WTC11 (cell line): ENCODE measurements around the gene ANTXR1. TPM values are rescaled to one million over a fixed set of nuclear protein-coding genes. Genes with fewer than 3 reads are reported as not detected.

Source experiments
- ATAC-seq: fragments of 200-7000 bp; cut with Tn5 transposase; 2 replicates; pipeline ENCODE4 v1.10.0; 2021; ENCODE audit warnings: mild to moderate bottlenecking, moderate library complexity
- CTCF ChIA-PET: fragments of 300-600 bp; sonication (Branson Sonifier 250); formaldehyde crosslinking; loops from one replicate; lab custom pipeline; 2021; ENCODE audit warnings: antibody characterized with exemption; lab: Charles Lee
- POLR2A ChIA-PET: fragments of 350-600 bp; sonication (Branson Sonifier 250); formaldehyde crosslinking; loops from one replicate; lab custom pipeline; 2021; ENCODE audit warnings: antibody characterized with exemption; lab: Charles Lee
- DNase-seq: peaks from one replicate; pipeline ENCODE4 v3.0.0; 2021; ENCODE audit warnings: low spot score
- H3K27ac Mint-ChIP-seq: 2 replicates; pipeline ENCODE4 v1.8.0; 2021; ENCODE audit warnings: mixed read lengths
- H3K27me3 Mint-ChIP-seq: 2 replicates; pipeline ENCODE4 v1.8.0; 2021; ENCODE audit warnings: low read depth, mild to moderate bottlenecking, moderate library complexity, mixed read lengths
- H3K36me3 Mint-ChIP-seq: 2 replicates; pipeline ENCODE4 v1.8.0; 2021; ENCODE audit warnings: mixed read lengths
- H3K4me1 Mint-ChIP-seq: 2 replicates; pipeline ENCODE4 v1.8.0; 2022; ENCODE audit warnings: mixed read lengths
- H3K4me3 Mint-ChIP-seq: 2 replicates; pipeline ENCODE4 v1.8.0; 2021; ENCODE audit warnings: mild to moderate bottlenecking, moderate library complexity, mixed read lengths
- H3K9me3 Mint-ChIP-seq: 2 replicates; pipeline ENCODE4 v1.8.0; 2021; ENCODE audit warnings: mixed read lengths
- CBFB ChIP-seq: sonication (generic); formaldehyde crosslinking; IDR thresholded peaks from 2 replicates; pipeline ENCODE4 v1.8.1; 2022; ENCODE audit warnings: mild to moderate bottlenecking, low read depth, missing genetic modification reagents
- CDX4 ChIP-seq: fragments of 250-450 bp; sonication (Bioruptor Pico); IDR thresholded peaks from 2 replicates; pipeline ENCODE4 v1.9.0; 2021; ENCODE audit warnings: moderate library complexity, mild to moderate bottlenecking, inconsistent platforms, borderline replicate concordance
- E2F4 ChIP-seq: sonication (generic); formaldehyde crosslinking; IDR thresholded peaks from 2 replicates; pipeline ENCODE4 v1.8.1; 2022; ENCODE audit warnings: low read depth, mild to moderate bottlenecking, moderate library complexity, missing genetic modification reagents, borderline replicate concordance
- ETV6 ChIP-seq: sonication (generic); formaldehyde crosslinking; IDR thresholded peaks from 2 replicates; pipeline ENCODE4 v1.8.1; 2022; ENCODE audit warnings: mild to moderate bottlenecking, missing genetic modification reagents
- FOXK1 ChIP-seq: sonication (generic); formaldehyde crosslinking; IDR thresholded peaks from 2 replicates; pipeline ENCODE4 v1.8.0; 2022; ENCODE audit warnings: mild to moderate bottlenecking, moderate library complexity, missing genetic modification reagents
- FOXP4 ChIP-seq: sonication (generic); formaldehyde crosslinking; IDR thresholded peaks from 2 replicates; pipeline ENCODE4 v1.8.0; 2022; ENCODE audit warnings: mild to moderate bottlenecking, missing genetic modification reagents
- KAT7 ChIP-seq: sonication (generic); formaldehyde crosslinking; IDR thresholded peaks from 2 replicates; pipeline ENCODE4 v1.8.1; 2023; ENCODE audit warnings: missing genetic modification reagents, mild to moderate bottlenecking, borderline replicate concordance
- MAX ChIP-seq: sonication (generic); formaldehyde crosslinking; IDR thresholded peaks from 2 replicates; pipeline ENCODE4 v1.8.0; 2022; ENCODE audit warnings: mild to moderate bottlenecking, missing genetic modification reagents
- NFE2L1 ChIP-seq: sonication (generic); formaldehyde crosslinking; IDR thresholded peaks from 2 replicates; pipeline ENCODE4 v1.8.1; 2023; ENCODE audit warnings: missing genetic modification reagents
- NFYB ChIP-seq: sonication (generic); formaldehyde crosslinking; conservative IDR thresholded peaks from 2 replicates; pipeline ENCODE4 v1.8.0; 2022; ENCODE audit warnings: low read depth, missing genetic modification reagents
- NR1H2 ChIP-seq: sonication (generic); formaldehyde crosslinking; IDR thresholded peaks from 2 replicates; pipeline ENCODE4 v1.9.0; 2021; ENCODE audit warnings: mild to moderate bottlenecking, moderate library complexity, missing genetic modification reagents
- NR3C1 ChIP-seq: sonication (generic); formaldehyde crosslinking; conservative IDR thresholded peaks from 2 replicates; pipeline ENCODE4 v1.8.1; 2023; ENCODE audit warnings: low read depth, mild to moderate bottlenecking, missing genetic modification reagents
- PRDM15 ChIP-seq: sonication (generic); formaldehyde crosslinking; IDR thresholded peaks from 2 replicates; pipeline ENCODE4 v1.8.0; 2022; ENCODE audit warnings: missing genetic modification reagents
- PREB ChIP-seq: sonication (generic); formaldehyde crosslinking; IDR thresholded peaks from 2 replicates; pipeline ENCODE4 v1.8.1; 2022; ENCODE audit warnings: mild to moderate bottlenecking, missing genetic modification reagents, moderate library complexity, borderline replicate concordance
- STAT6 ChIP-seq: sonication (generic); formaldehyde crosslinking; conservative IDR thresholded peaks from 2 replicates; pipeline ENCODE4 v1.8.1; 2023; ENCODE audit warnings: mild to moderate bottlenecking, low read depth, missing genetic modification reagents, moderate library complexity
- TP53 ChIP-seq: sonication (generic); formaldehyde crosslinking; IDR thresholded peaks from 2 replicates; pipeline ENCODE4 v1.8.1; 2023; ENCODE audit warnings: mild to moderate bottlenecking, missing genetic modification reagents
- ZNF121 ChIP-seq: sonication (generic); formaldehyde crosslinking; IDR thresholded peaks from 2 replicates; pipeline ENCODE4 v1.8.0; 2023; ENCODE audit warnings: missing genetic modification reagents
- ZNF232 ChIP-seq: sonication (generic); formaldehyde crosslinking; IDR thresholded peaks from 2 replicates; pipeline ENCODE4 v1.8.0; 2022; ENCODE audit warnings: mild to moderate bottlenecking, missing genetic modification reagents
- ZNF263 ChIP-seq: sonication (generic); formaldehyde crosslinking; IDR thresholded peaks from 2 replicates; pipeline ENCODE4 v1.8.1; 2022; ENCODE audit warnings: low read depth, mild to moderate bottlenecking, moderate library complexity, missing genetic modification reagents
- total RNA-seq: library from RNA; stranded (reverse); gene quantifications from 3 replicates; pipeline ENCODE4 v1.2.3, GENCODE V29; 2021

ANTXR1 gene
- total RNA-seq, 1 experiment from 2014 or later = 30.0 TPM

GRCh38 chr2:69238449-69239031 lies 225.6 kb downstream of the ANTXR1 start:
- POLR2A ChIA-PET = no interaction called here
- H3K27ac Mint-ChIP-seq = no peak overlapping the region
- H3K27me3 Mint-ChIP-seq = no peaks in the 10 kb centered on the region
- no peak for DNase-seq
- no peaks in the 10 kb centered on the region for H3K9me3 Mint-ChIP-seq
- H3K4me3 Mint-ChIP-seq = no peak overlapping the region
- no peak for TF ChIP-seq ETV6 (CRISPR knock-in tag)
- TF ChIP-seq MAX (CRISPR knock-in tag) = no peak
- no peak for TF ChIP-seq NFYB (CRISPR knock-in tag)
- no peaks in the 10 kb centered on the region for H3K36me3 Mint-ChIP-seq
- CTCF ChIA-PET = no interaction called here
- peaks cover 5% of the 10 kb centered on the region; the same call in 1 of the 2 replicates for H3K4me1 Mint-ChIP-seq
- no peak for ATAC-seq

- TF ChIP-seq PREB (CRISPR knock-in tag) (no peak), FOXP4 (CRISPR knock-in tag) (no peak), FOXK1 (CRISPR knock-in tag) (no peak), TP53 (no peak), KAT7 (no peak), E2F4 (CRISPR knock-in tag) (no peak), NR1H2 (CRISPR knock-in tag) (no peak)
- H3K4me3 Mint-ChIP-seq = no peak overlapping the region
- no peaks in the 10 kb centered on the region for H3K27me3 Mint-ChIP-seq
- ChIA-PET CTCF (no interaction called here), POLR2A (no interaction called here)
- no peak overlapping the region for H3K27ac Mint-ChIP-seq
- no peaks in the 10 kb centered on the region for H3K9me3 Mint-ChIP-seq
- peaks cover 4% of the 10 kb centered on the region for H3K36me3 Mint-ChIP-seq
- ATAC-seq (no peak), DNase-seq (no peak)
- H3K4me1 Mint-ChIP-seq = peaks cover 6% of the 10 kb centered on the region; the same call in 1 of the 2 replicates
Measured at GRCh38 chr2:69241093-69241492, 228.1 kb downstream of the ANTXR1 start.

- Mint-ChIP-seq H3K9me3 (no peaks in the 10 kb centered on the region), H3K27ac (no peak overlapping the region), H3K27me3 (no peaks in the 10 kb centered on the region), H3K36me3 (peaks cover 12% of the 10 kb centered on the region), H3K4me3 (no peak overlapping the region), H3K4me1 (peaks cover 6% of the 10 kb centered on the region; the same call in 1 of the 2 replicates)
- DNase-seq = no peak
- TF ChIP-seq ZNF263 = no peak
- no peak for TF ChIP-seq ZNF121 (CRISPR knock-in tag)
- no peak for TF ChIP-seq CBFB (CRISPR knock-in tag)
- TF ChIP-seq NR3C1 (CRISPR knock-in tag) = no peak
- no peak for TF ChIP-seq CDX4 (CRISPR knock-in tag)
- TF ChIP-seq NFE2L1 (CRISPR knock-in tag) = no peak
- no peak for TF ChIP-seq STAT6
- TF ChIP-seq PRDM15 (CRISPR knock-in tag) = no peak
- TF ChIP-seq ZNF232 (CRISPR knock-in tag) = no peak
- no peak for ATAC-seq
- CTCF ChIA-PET = interaction anchor here (1.3 to 1.4 kb wide), 2 partner anchors 64 to 299 kb away, joined by 3 to 5 read pairs; no protein-coding TSS in a partner anchor
- POLR2A ChIA-PET = no interaction called here
Measured at GRCh38 chr2:69241664-69242514, 228.9 kb downstream of the ANTXR1 start.
